SU-DHL-6 (cell line): Measurements from ENCODE around the gene EXOC2.

ENCODE experiments used
- H2AFZ ChIP-seq: fragments of 200-600 bp; sonication (generic); 2 replicates; pipeline ENCODE4 v1.6.1; 2014; ENCODE audit warnings: low read depth, mild to moderate bottlenecking, moderate library complexity, mixed read lengths, antibody characterized with exemption, low read length; ENCODE audit not compliant: severe bottlenecking
- H3F3A ChIP-seq: fragments of 200-600 bp; shearing (Covaris generic); 2 replicates; pipeline ENCODE4 v1.6.0; 2016; ENCODE audit warnings: antibody characterized with exemption, mild to moderate bottlenecking; ENCODE audit not compliant: insufficient read depth
- H3K27ac ChIP-seq: fragments of 200-600 bp; sonication (generic); 2 replicates; pipeline ENCODE4 v1.5.1; 2016; ENCODE audit warnings: low read depth, mild to moderate bottlenecking, low read length, moderate library complexity, mixed read lengths
- H3K27me3 ChIP-seq: fragments of 200-600 bp; sonication (generic), shearing (Covaris generic); 2 replicates; pipeline ENCODE4 v1.6.0; 2014; ENCODE audit warnings: mild to moderate bottlenecking, low read length
- H3K36me3 ChIP-seq: fragments of 200-600 bp; sonication (generic); 2 replicates; pipeline ENCODE4 v1.6.1; 2014; ENCODE audit warnings: mild to moderate bottlenecking, low read length, mixed read lengths
- H3K4me2 ChIP-seq: fragments of 300-600, 200-600 bp; shearing (Covaris generic), sonication (generic); 2 replicates; pipeline ENCODE4 v1.6.0; 2014; ENCODE audit warnings: low read length, low read depth, mild to moderate bottlenecking; ENCODE audit not compliant: poor library complexity, severe bottlenecking
- H3K4me3 ChIP-seq: fragments of 200-600 bp; sonication (generic); 2 replicates; pipeline ENCODE4 v1.5.1; 2014; ENCODE audit warnings: antibody characterized with exemption, low read length, mild to moderate bottlenecking, mixed read lengths; ENCODE audit not compliant: insufficient read depth, poor library complexity, severe bottlenecking
- H3K79me2 ChIP-seq: fragments of 200-600 bp; sonication (generic); 2 replicates; pipeline ENCODE4 v1.6.1; 2014; ENCODE audit warnings: mild to moderate bottlenecking, low read length, moderate library complexity; ENCODE audit not compliant: insufficient read depth
- H3K9ac ChIP-seq: fragments of 200-600 bp; sonication (generic); 2 replicates; pipeline ENCODE4 v1.7.0; 2014; ENCODE audit warnings: mild to moderate bottlenecking, low read length
- H3K9me2 ChIP-seq: fragments of 200-600 bp; sonication (generic); replicated peaks from 2 replicates; pipeline ENCODE4 v1.6.1; 2014; ENCODE audit warnings: low read length; ENCODE audit not compliant: insufficient read depth
- H3K9me3 ChIP-seq: fragments of 200-600 bp; sonication (generic); 2 replicates; pipeline ENCODE4 v1.6.1; 2014; ENCODE audit warnings: low read length, mixed read lengths; ENCODE audit not compliant: insufficient read depth
- H4K20me1 ChIP-seq: fragments of 200-600 bp; sonication (generic); 2 replicates; pipeline ENCODE4 v1.6.1; 2014; ENCODE audit warnings: low read depth, mild to moderate bottlenecking, antibody characterized with exemption, low read length, moderate library complexity, mixed read lengths
- CTCF ChIP-seq: fragments of 200-600 bp; sonication (generic); IDR thresholded peaks from one replicate; pipeline ENCODE4 v1.5.1; 2017; ENCODE audit warnings: antibody characterized with exemption, mild to moderate bottlenecking, low read length, moderate library complexity; ENCODE audit not compliant: insufficient read depth, poor library complexity, severe bottlenecking
- EZH2phosphoT487 ChIP-seq: fragments of 200-600 bp; sonication (generic), shearing (Covaris generic); conservative IDR thresholded peaks from 2 replicates; pipeline ENCODE4 v1.6.1; 2018; ENCODE audit warnings: mild to moderate bottlenecking, antibody characterized with exemption, low read length, moderate library complexity, mixed read lengths

Gene EXOC2

GRCh38 chr6:506508-506907 lies 186.4 kb downstream of the EXOC2 start:
- no peaks in the 10 kb centered on the region for H3K79me2 ChIP-seq
- H3K9me3 ChIP-seq, result no peaks in the 10 kb centered on the region
- H3K4me2 ChIP-seq, result no peak overlapping the region
- H3K9me2 ChIP-seq, result no peaks in the 10 kb centered on the region
- no peak for TF ChIP-seq CTCF
- TF ChIP-seq EZH2phosphoT487, result no peak
- no peak overlapping the region for H3K27ac ChIP-seq
- no peaks in the 10 kb centered on the region for H4K20me1 ChIP-seq
- H3K36me3 ChIP-seq, result no peaks in the 10 kb centered on the region
- no peak overlapping the region for H3K9ac ChIP-seq
- H2AFZ ChIP-seq, result no peak overlapping the region
- no peaks in the 10 kb centered on the region for H3F3A ChIP-seq
- no peaks in the 10 kb centered on the region for H3K27me3 ChIP-seq
- H3K4me3 ChIP-seq, result no peak overlapping the region

- H3K27me3 ChIP-seq, result no peaks in the 10 kb centered on the region
- H4K20me1 ChIP-seq, result no peaks in the 10 kb centered on the region
- no peak overlapping the region for H2AFZ ChIP-seq
- no peaks in the 10 kb centered on the region for H3K36me3 ChIP-seq
- no peaks in the 10 kb centered on the region for H3K9me3 ChIP-seq
- no peaks in the 10 kb centered on the region for H3K9me2 ChIP-seq
- no peak for TF ChIP-seq CTCF
- no peak for TF ChIP-seq EZH2phosphoT487
- no peak overlapping the region for H3K9ac ChIP-seq
- no peak overlapping the region for H3K4me3 ChIP-seq
- no peak overlapping the region for H3K4me2 ChIP-seq
- no peaks in the 10 kb centered on the region for H3K79me2 ChIP-seq
- no peak overlapping the region for H3K27ac ChIP-seq
- no peaks in the 10 kb centered on the region for H3F3A ChIP-seq
Measured at GRCh38 chr6:505374-505773, 187.6 kb downstream of the EXOC2 start.

GRCh38 chr6:504446-504980 lies 188.4 kb downstream of the EXOC2 start:
- Histone ChIP-seq H4K20me1 (no peaks in the 10 kb centered on the region), H3K36me3 (no peaks in the 10 kb centered on the region), H3K27me3 (no peaks in the 10 kb centered on the region), H3K4me3 (no peak overlapping the region), H3K9ac (no peak overlapping the region), H3K27ac (no peak overlapping the region), H2AFZ (no peak overlapping the region), H3K4me2 (no peak overlapping the region), H3K9me3 (no peaks in the 10 kb centered on the region), H3K9me2 (no peaks in the 10 kb centered on the region), H3K79me2 (no peaks in the 10 kb centered on the region), H3F3A (no peaks in the 10 kb centered on the region)
- TF ChIP-seq EZH2phosphoT487 (no peak), CTCF (no peak)
